Hepatocyte (in vitro differentiated cells): ENCODE results near the gene HADHA. TPM values are rescaled to one million over a fixed set of nuclear protein-coding genes. Genes with fewer than 3 reads are reported as not detected.

ENCODE experiments used
- DNase-seq: peaks from one replicate; pipeline ENCODE4 v3.0.0-alpha.2; 2016; ENCODE audit warnings: low spot score
- H2AFZ ChIP-seq: fragments of 200-600 bp; sonication (generic); 2 replicates; pipeline ENCODE4 v1.6.0; 2016; ENCODE audit warnings: antibody characterized with exemption, mild to moderate bottlenecking
- H3K27ac ChIP-seq: fragments of 200-600 bp; sonication (generic); 2 replicates; pipeline ENCODE4 v1.5.1; 2016; ENCODE audit warnings: mild to moderate bottlenecking
- H3K27me3 ChIP-seq: fragments of 200-600 bp; sonication (generic); 2 replicates; pipeline ENCODE4 v1.6.1; 2016
- H3K36me3 ChIP-seq: fragments of 200-600 bp; sonication (generic); replicated peaks from 2 replicates; pipeline ENCODE4 v1.5.1; 2016; ENCODE audit warnings: low read depth; ENCODE audit not compliant: insufficient read depth
- H3K4me1 ChIP-seq: fragments of 200-600 bp; sonication (generic); 2 replicates; pipeline ENCODE4 v1.5.1; 2016; ENCODE audit warnings: mild to moderate bottlenecking, moderate library complexity; ENCODE audit not compliant: insufficient read depth
- H3K4me2 ChIP-seq: fragments of 200-600 bp; sonication (generic); 2 replicates; pipeline ENCODE4 v1.6.0; 2016
- H3K4me3 ChIP-seq: fragments of 200-600 bp; sonication (generic); 2 replicates; pipeline ENCODE4 v1.5.1; 2016; ENCODE audit warnings: mild to moderate bottlenecking
- H3K79me2 ChIP-seq: fragments of 200-600 bp; sonication (generic); 2 replicates; pipeline ENCODE4 v1.6.0; 2017; ENCODE audit warnings: mild to moderate bottlenecking
- H3K9me2 ChIP-seq: fragments of 200-600 bp; sonication (generic); replicated peaks from 2 replicates; pipeline ENCODE4 v1.6.0; 2017; ENCODE audit warnings: mild to moderate bottlenecking; ENCODE audit not compliant: insufficient read depth
- H3K9me3 ChIP-seq: fragments of 200-600 bp; sonication (generic); 2 replicates; pipeline ENCODE4 v1.5.1; 2016; ENCODE audit warnings: low read depth, mild to moderate bottlenecking
- H4K20me1 ChIP-seq: fragments of 200-600 bp; sonication (generic); 2 replicates; pipeline ENCODE4 v1.6.0; 2016; ENCODE audit warnings: mild to moderate bottlenecking; ENCODE audit not compliant: insufficient read depth, poor library complexity, severe bottlenecking
- CTCF ChIP-seq: fragments of 200-600 bp; sonication (generic); IDR thresholded peaks from 2 replicates; pipeline ENCODE4 v1.5.1; 2016; ENCODE audit warnings: antibody characterized with exemption, mild to moderate bottlenecking; ENCODE audit not compliant: poor library complexity
- EZH2 ChIP-seq: fragments of 200-600 bp; sonication (generic); IDR thresholded peaks from 2 replicates; pipeline ENCODE4 v1.6.1; 2016; ENCODE audit warnings: antibody characterized with exemption, mild to moderate bottlenecking, borderline replicate concordance
- EZH2phosphoT487 ChIP-seq: fragments of 200-600 bp; sonication (generic); IDR thresholded peaks from one replicate; pipeline ENCODE4 v1.6.1; 2018; ENCODE audit warnings: antibody characterized with exemption, mild to moderate bottlenecking, low read depth, moderate library complexity; ENCODE audit not compliant: unreplicated experiment, severe bottlenecking
- WGBS: methylation state at CpG from one replicate; pipeline ENCODE4 v1.1.6; 2016; ENCODE audit warnings: low lambda C conversion rate; ENCODE audit errors: missing lambda C conversion rate; 5-methylcytosine and 5-hydroxymethylcytosine counted together
- polyA plus RNA-seq: library from polyadenylated mRNA; unstranded; fragments of >200 nt; fragmentation: Nextera tagmentation; extraction: Ambion mirVana; gene quantifications from 2 replicates; pipeline ENCODE4 v1.2.1, GENCODE V29; 2016
- total RNA-seq: library from RNA; depleted of rRNA; stranded (reverse); fragments of >200 nt; gene quantifications from 2 replicates; pipeline ENCODE4 v1.2.3, GENCODE V29; 2014

HADHA gene
- total and polyA plus RNA-seq, 2 experiments from 2014 or later: 125 to 149 TPM

- Histone ChIP-seq H2AFZ (peak overlapping the region; percentile 73), H3K9me2 (no peaks in the 10 kb centered on the region), H4K20me1 (peaks cover 20% of the 10 kb centered on the region), H3K4me3 (peak overlapping the region; percentile 79), H3K4me1 (peaks cover 16% of the 10 kb centered on the region), H3K4me2 (peak overlapping the region; percentile 77), H3K36me3 (no peaks in the 10 kb centered on the region), H3K27me3 (no peaks in the 10 kb centered on the region), H3K79me2 (peaks cover 87% of the 10 kb centered on the region), H3K9me3 (no peaks in the 10 kb centered on the region), H3K27ac (peak overlapping the region; percentile 99)
- peak; percentile 42 for DNase-seq
- under 1% methylated on average over 22 of the region's 22 CpGs for WGBS
- TF ChIP-seq EZH2 (no peak), EZH2phosphoT487 (no peak), CTCF (no peak)
Observed at GRCh38 chr2:26243470-26244308, 743 bp downstream of the HADHA start.

- no peaks in the 10 kb centered on the region for H3K36me3 ChIP-seq
- TF ChIP-seq EZH2phosphoT487: no peak
- no peak for TF ChIP-seq CTCF
- TF ChIP-seq EZH2: no peak
- H3K4me2 ChIP-seq: peak overlapping the region; percentile 77
- H2AFZ ChIP-seq: no peak overlapping the region
- no peak for DNase-seq
- no peaks in the 10 kb centered on the region for H3K9me3 ChIP-seq
- peaks cover 16% of the 10 kb centered on the region for H3K4me1 ChIP-seq
- H3K4me3 ChIP-seq: peak overlapping the region; percentile 79
- H3K9me2 ChIP-seq: no peaks in the 10 kb centered on the region
- 73% methylated on average over 6 of the region's 6 CpGs for WGBS
- no peak overlapping the region for H3K27ac ChIP-seq
- peaks cover 11% of the 10 kb centered on the region for H4K20me1 ChIP-seq
- H3K27me3 ChIP-seq: no peaks in the 10 kb centered on the region
- peaks cover 85% of the 10 kb centered on the region for H3K79me2 ChIP-seq
Observed at GRCh38 chr2:26241928-26242436, 2.5 kb downstream of the HADHA start.

DNA sequence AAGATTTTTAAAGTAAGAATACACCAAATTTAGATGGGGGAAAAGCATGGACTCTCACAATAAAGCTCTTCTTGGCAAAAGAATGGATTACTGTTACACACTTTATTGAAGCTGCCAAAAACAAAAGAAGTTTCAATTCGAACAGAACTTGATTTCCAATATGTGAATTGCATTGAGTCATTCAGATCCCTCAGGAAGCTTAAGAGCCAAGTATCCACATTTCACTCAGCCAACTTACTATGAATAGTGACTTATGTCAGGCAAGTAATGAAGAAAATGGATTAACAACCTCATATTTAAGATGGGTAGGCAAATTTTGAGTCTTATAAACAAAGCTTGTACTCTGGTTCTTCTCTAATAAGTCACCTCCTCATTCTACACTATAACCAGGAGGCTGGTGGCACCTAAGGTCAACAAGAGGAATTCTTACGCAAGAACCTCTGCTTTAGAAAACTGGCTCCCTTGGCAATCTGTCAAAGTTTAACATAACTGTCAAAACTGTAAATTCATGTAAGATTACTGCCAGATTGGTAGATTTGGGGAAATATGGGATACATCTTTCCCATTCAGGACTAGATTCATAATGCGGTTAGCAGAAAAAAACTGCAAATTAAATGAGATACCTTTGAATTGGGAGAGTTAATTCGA, 6.0 kb downstream of the HADHA start:
- Histone ChIP-seq H3K36me3 (peaks cover 6% of the 10 kb centered on the region), H3K27ac (no peak overlapping the region)

More for the DNA sequence above, 6.0 kb downstream of the HADHA start:
- H3K4me1 ChIP-seq: peaks cover 4% of the 10 kb centered on the region
- no peak overlapping the region for H3K4me2 ChIP-seq
- H3K9me2 ChIP-seq: no peaks in the 10 kb centered on the region
- no peak for TF ChIP-seq EZH2
- no peak for TF ChIP-seq EZH2phosphoT487
- no peak for TF ChIP-seq CTCF
- H4K20me1 ChIP-seq: peaks cover 11% of the 10 kb centered on the region
- 96% methylated on average over 4 of the region's 4 CpGs for WGBS
- DNase-seq: peak; percentile 29
- H3K27me3 ChIP-seq: no peaks in the 10 kb centered on the region
- no peak overlapping the region for H3K4me3 ChIP-seq
- H2AFZ ChIP-seq: no peak overlapping the region
- peaks cover 62% of the 10 kb centered on the region for H3K79me2 ChIP-seq
- no peaks in the 10 kb centered on the region for H3K9me3 ChIP-seq
